Measurements from ENCODE around the gene S100A13.

DNA sequence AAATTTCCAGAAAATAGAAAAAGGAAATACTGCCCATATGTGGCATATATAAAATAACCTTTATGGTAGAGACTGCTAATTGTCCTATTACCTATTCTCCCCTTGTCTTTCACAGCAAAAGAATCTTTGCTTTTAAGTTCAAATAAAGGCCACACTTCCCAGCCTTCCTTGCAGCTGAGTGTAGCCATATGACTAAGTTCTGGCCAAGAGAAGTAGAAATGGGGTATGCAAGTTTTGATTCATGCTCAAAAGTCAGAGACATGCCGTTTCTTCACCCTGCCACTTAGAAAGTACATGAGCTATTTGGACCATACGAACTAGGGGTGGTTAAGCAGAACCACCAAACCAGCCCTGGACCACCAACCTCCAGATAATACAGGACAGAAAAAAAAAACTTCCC is 43.3 kb downstream of the S100A13 start:
- TF ChIP-seq CTCF (IDR thresholded peaks at IDR 0.05) (no peak), POLR2AphosphoS5 (IDR thresholded peaks at IDR 0.05) (no peak), POLR2A (IDR thresholded peaks at IDR 0.05) (no peak), EP300 (IDR thresholded peaks at IDR 0.05; ENCODE audit: low read depth) (no peak)
